Measurements from ENCODE around the gene SLIT1. TPM values are rescaled to one million over a fixed set of nuclear protein-coding genes. Genes with fewer than 3 reads are reported as not detected.

Gene SLIT1
- total and polyA plus RNA-seq, 2 of the 8 experiments (the other 6 are each of a cell fraction or from before 2014, with no cell fraction given): 0.70 to 0.88 TPM

DNA sequence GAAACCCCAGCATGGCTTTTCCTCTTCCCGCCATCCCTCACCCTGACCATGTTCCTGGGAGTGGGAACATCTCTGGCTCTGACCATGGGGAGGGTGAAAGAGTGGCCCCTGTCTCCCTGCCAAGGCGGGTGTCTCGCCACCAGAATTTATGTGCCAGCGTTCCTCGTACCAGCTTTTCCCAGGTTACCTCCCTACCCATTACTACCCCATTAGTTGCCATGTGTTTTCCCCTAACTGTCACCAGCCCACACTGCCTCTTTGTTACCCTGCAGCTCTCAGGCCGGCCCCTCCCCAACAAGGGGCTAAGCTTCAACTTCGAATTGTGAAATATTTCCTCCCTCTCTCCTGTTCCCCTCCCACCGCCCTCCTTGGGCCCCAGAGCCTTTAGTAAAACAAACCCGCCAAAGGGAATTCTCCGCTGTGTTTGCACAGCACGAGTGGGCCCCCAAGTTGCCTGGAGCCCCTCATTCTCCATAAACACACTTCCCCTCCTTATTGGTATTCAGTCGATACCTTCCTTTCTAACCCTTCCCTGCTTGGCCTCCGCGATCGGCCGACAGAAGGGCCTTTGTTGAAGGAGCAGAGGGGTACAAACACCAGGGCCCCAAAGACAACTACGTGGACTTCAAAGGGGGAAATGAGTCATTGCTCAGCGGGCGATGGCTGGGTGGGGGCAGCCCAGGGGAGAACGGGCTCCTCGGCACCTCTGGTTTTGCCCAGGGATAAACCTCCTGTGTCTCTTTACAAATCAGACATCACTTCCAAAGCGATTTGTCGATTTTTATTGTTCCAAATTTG, 45.5 kb downstream of the SLIT1 start:
- Histone ChIP-seq H3K9ac (replicated peaks in 1 of 4; ENCODE audit: extremely low read depth in 1 of 4, low read depth in 3 of 4, low read length in 3 of 4) (no peak overlapping the region; a peak in 1 of 7 replicates), H3K4me1 (replicated peaks in 1 of 4; ENCODE audit: control insufficient read depth in 3 of 4, insufficient read depth in 4 of 4, low read length in 3 of 4) (peaks cover 6 to 18% (median 14%) of the 10 kb centered on the region in 4 experiments), H3K4me2 (ENCODE audit: insufficient read depth in 1 of 2, low read depth in 2 of 2, low read length in 2 of 2) (peak overlapping the region; percentile 47 to 52; a peak in 3 of 4 replicates), H2BK15ac (ENCODE audit: low read length) (0 out of 2 replicates have a peak overlapping the region, but pooled peaks have one; percentile 29), H2BK120ac (replicated peaks; ENCODE audit: low read depth, low read length) (no peak overlapping the region), H3K14ac (ENCODE audit: insufficient read length) (no peak overlapping the region), H2BK12ac (ENCODE audit: low read depth, low read length) (peak overlapping the region; percentile 90; the same call in 1 of the 2 replicates), H3K27ac (ENCODE audit: low read depth, low read length) (no peak overlapping the region), H3K23ac (ENCODE audit: insufficient read length) (no peak overlapping the region), H4K8ac (ENCODE audit: extremely low read depth, insufficient read depth, low read length) (peak overlapping the region; percentile 11; the same call in 1 of the 2 replicates), H3K79me1 (ENCODE audit: low read depth, low read length) (no peaks in the 10 kb centered on the region), H2AFZ (ENCODE audit: low read length) (peak overlapping the region; percentile 42), H4K91ac (replicated peaks; ENCODE audit: insufficient read length, low read length) (peak overlapping the region; percentile 30), H4K5ac (ENCODE audit: insufficient read length, low read depth, low read length) (no peak overlapping the region), H3K4me3 (ENCODE audit: extremely low read depth in 1 of 4, insufficient read depth in 2 of 4, low read depth in 3 of 4, low read length in 4 of 4) (peak overlapping the region in 1 of 4 experiments; percentile 1; a peak in 1 of 8 replicates), H3K4ac (replicated peaks; ENCODE audit: insufficient read length, low read depth, low read length) (no peak overlapping the region), H2AK5ac (ENCODE audit: low read depth, low read length) (no peak overlapping the region), H3K18ac (ENCODE audit: extremely low read depth, low read length) (peak overlapping the region; percentile 78), H3K9me3 (ENCODE audit: insufficient read depth in 2 of 2, low read depth in 1 of 2, low read length in 1 of 2) (no peaks in the 10 kb centered on the region), H3K79me2 (ENCODE audit: control insufficient read depth in 1 of 2, insufficient read depth in 2 of 2, low read length in 2 of 2) (no peaks in the 10 kb centered on the region), H2BK5ac (ENCODE audit: low read depth, low read length) (no peak overlapping the region), H3K23me2 (ENCODE audit: low read depth, low read length) (no peaks in the 10 kb centered on the region), H4K20me1 (replicated peaks in 1 of 2; ENCODE audit: control insufficient read depth in 1 of 2, insufficient read depth in 2 of 2, low read length in 2 of 2) (no peaks in the 10 kb centered on the region), H3K36me3 (ENCODE audit: control insufficient read depth in 2 of 4, insufficient read depth in 4 of 4, low read length in 3 of 4) (no peaks in the 10 kb centered on the region), H3K56ac (replicated peaks; ENCODE audit: insufficient read length, low read depth, low read length) (no peak overlapping the region), H3K27me3 (replicated peaks in 1 of 4; ENCODE audit: control insufficient read depth in 3 of 4, extremely low read depth in 1 of 4, insufficient read depth in 3 of 4, low read length in 3 of 4) (peaks cover 0 to 5% (median 2%) of the 10 kb centered on the region in 4 experiments; a peak in 3 of 7 replicates), H2BK20ac (ENCODE audit: low read length) (no peak overlapping the region)
- POLR2A ChIA-PET (ENCODE audit: partially characterized antibody): interaction anchor here (0.7 to 1.2 kb wide), 3 partner anchors 10 to 67 kb away, joined by 3 read pairs; no protein-coding TSS in a partner anchor
- FAIRE-seq: no peak
- 55% methylated on average over 23 of the region's 23 CpGs; no CpG with 5 or more reads in 1 of the 2 experiments for WGBS, 2 experiments (ENCODE audit: extremely low coverage in 1 of 2, insufficient coverage in 1 of 2, insufficient read length in 1 of 2, insufficient replicate concordance in 2 of 2, low coverage in 1 of 2, low lambda C conversion rate in 2 of 2, missing lambda C conversion rate in 1 of 2)
- CTCF ChIA-PET (ENCODE audit: partially characterized antibody): interaction anchor here (0.7 to 43.6 kb wide), 17 partner anchors 8 to 94 kb away, joined by 3 to 759 read pairs (median 5); no protein-coding TSS in a partner anchor
- TF ChIP-seq, protein P1, sequence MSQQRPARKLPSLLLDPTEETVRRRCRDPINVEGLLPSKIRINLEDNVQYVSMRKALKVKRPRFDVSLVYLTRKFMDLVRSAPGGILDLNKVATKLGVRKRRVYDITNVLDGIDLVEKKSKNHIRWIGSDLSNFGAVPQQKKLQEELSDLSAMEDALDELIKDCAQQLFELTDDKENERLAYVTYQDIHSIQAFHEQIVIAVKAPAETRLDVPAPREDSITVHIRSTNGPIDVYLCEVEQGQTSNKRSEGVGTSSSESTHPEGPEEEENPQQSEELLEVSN (IDR thresholded peaks at IDR 0.05): peak; percentile 62; the same call in 1 of the 2 replicates
- TF ChIP-seq CREB1 (IDR thresholded peaks at IDR 0.05) (peak; percentile 27; the same call in 1 of the 2 replicates), NRF1 (IDR thresholded peaks at IDR 0.05; ENCODE audit: low read depth, low read length) (no peak), JUND (IDR thresholded peaks at IDR 0.05; ENCODE audit: low read length) (peak; percentile 92), ASH2L (IDR thresholded peaks at IDR 0.05; ENCODE audit: low read length) (peak; percentile 25), JUN (IDR thresholded peaks at IDR 0.05; ENCODE audit: low read depth, low read length) (0 out of 2 replicates have a peak, but pooled peaks have one; percentile 20), SIX5 (IDR thresholded peaks at IDR 0.05; ENCODE audit: low read depth, low read length) (no peak)
- DNase-seq (ENCODE audit: low read depth in 1 of 2, low spot score in 2 of 2): no peak

All from H1 (cell line).